Caco-2 (cell line): ENCODE results near the gene SUCLG1. TPM values are rescaled to one million over a fixed set of nuclear protein-coding genes. Genes with fewer than 3 reads are reported as not detected.

Source experiments
- BruUV-seq: library from RNA; stranded (reverse); fragments of 400-500 nt; replicated peaks from 2 replicates; lab custom pipeline; 2021; lab: Mats Ljungman, UMichigan
- CTCF ChIA-PET: fragments of 300-600 bp; sonication (Branson Sonifier 250); formaldehyde crosslinking; loops from one replicate; lab custom pipeline; 2022; ENCODE audit warnings: antibody characterized with exemption; lab: Charles Lee
- POLR2A ChIA-PET: fragments of 300-600 bp; sonication (Branson Sonifier 250); formaldehyde crosslinking; loops from one replicate; lab custom pipeline; 2022; ENCODE audit warnings: antibody characterized with exemption; lab: Charles Lee
- DNase-seq, 2 experiments: peaks; one replicate each; pipeline versions ENCODE4 v3.0.0 to v3.0.0-alpha.2; 2020 to 2022
- H3K27me3 ChIP-seq: replicated peaks from 2 replicates; pipeline ENCODE4 v1.6.0; 2011; ENCODE audit warnings: low read length; ENCODE audit not compliant: control insufficient read depth, insufficient read depth
- H3K36me3 ChIP-seq: 2 replicates; pipeline ENCODE4 v1.5.1; 2011; ENCODE audit warnings: low read length; ENCODE audit not compliant: control insufficient read depth, insufficient read depth
- H3K4me1 ChIP-seq: fragments of 250-450 bp; sonication (Bioruptor Pico); 2 replicates; pipeline ENCODE4 v1.5.1; 2020; ENCODE audit warnings: mild to moderate bottlenecking
- H3K4me3 ChIP-seq: 2 replicates; pipeline ENCODE4 v1.5.1; 2011; ENCODE audit warnings: low read depth, mild to moderate bottlenecking, control low read depth, low read length
- H3K9me3 ChIP-seq: fragments of 250-450 bp; sonication (Bioruptor Pico); 2 replicates; pipeline ENCODE4 v1.5.1; 2020; ENCODE audit warnings: mild to moderate bottlenecking, moderate library complexity
- H3K27ac Mint-ChIP-seq: one replicate; pipeline ENCODE4 v1.8.0; 2022; ENCODE audit warnings: mixed read lengths; ENCODE audit not compliant: unreplicated experiment
- H3K27me3 Mint-ChIP-seq: one replicate; pipeline ENCODE4 v1.8.0; 2022; ENCODE audit warnings: mixed read lengths; ENCODE audit not compliant: insufficient read depth, unreplicated experiment
- H3K36me3 Mint-ChIP-seq: one replicate; pipeline ENCODE4 v1.8.0; 2022; ENCODE audit warnings: mild to moderate bottlenecking, mixed read lengths; ENCODE audit not compliant: insufficient read depth, unreplicated experiment
- H3K4me1 Mint-ChIP-seq: one replicate; pipeline ENCODE4 v1.8.0; 2022; ENCODE audit warnings: low read depth, mixed read lengths; ENCODE audit not compliant: unreplicated experiment
- H3K4me3 Mint-ChIP-seq: one replicate; pipeline ENCODE4 v1.8.0; 2022; ENCODE audit warnings: mild to moderate bottlenecking, moderate library complexity, mixed read lengths; ENCODE audit not compliant: unreplicated experiment
- H3K9me3 Mint-ChIP-seq: one replicate; pipeline ENCODE4 v1.8.0; 2022; ENCODE audit warnings: mixed read lengths; ENCODE audit not compliant: unreplicated experiment
- CTCF ChIP-seq, 2 experiments: fragments of 200-600 bp in 1 of 2; IDR thresholded peaks; 1 replicate in 1 of 2; 2 replicates in 1 of 2; pipeline versions ENCODE4 v1.5.1 to v1.8.0; 2011 to 2022; ENCODE audit warnings: antibody characterized with exemption in 1 of 2, control low read depth in 1 of 2, inconsistent platforms in 1 of 2, low read depth in 1 of 2, low read length in 1 of 2, mild to moderate bottlenecking in 1 of 2, moderate library complexity in 1 of 2; ENCODE audit not compliant: insufficient read depth in 1 of 2, severe bottlenecking in 1 of 2, unreplicated experiment in 1 of 2
- intact Hi-C: fragments of 100-400 bp; cut with micrococcal nuclease; formaldehyde crosslinking; loops from one replicate; pipeline ENCODE4 v1.10.0; 2022; ENCODE audit not compliant: unreplicated experiment
- total RNA-seq: library from RNA; stranded (reverse); gene quantifications from 2 replicates; pipeline ENCODE4 v1.2.3, GENCODE V29; 2022

SUCLG1 gene
- total RNA-seq, 1 experiment from 2014 or later, result 155 TPM

- no peak overlapping the region for H3K27ac Mint-ChIP-seq
- H3K36me3 Mint-ChIP-seq, result peaks cover 36% of the 10 kb centered on the region
- H3K9me3 ChIP-seq, result no peaks in the 10 kb centered on the region
- peaks cover 3% of the 10 kb centered on the region; the same call in 1 of the 2 replicates for H3K36me3 ChIP-seq
- no peaks in the 10 kb centered on the region for H3K4me1 Mint-ChIP-seq
- H3K4me3 Mint-ChIP-seq, result no peak overlapping the region
- no peaks in the 10 kb centered on the region for H3K9me3 Mint-ChIP-seq
- H3K27me3 Mint-ChIP-seq, result no peaks in the 10 kb centered on the region
- no peak for DNase-seq
- POLR2A ChIA-PET, result no interaction called here
- CTCF ChIA-PET, result no interaction called here
- no peak overlapping the region for H3K4me3 ChIP-seq
- 0 out of 2 replicates have a peak, but pooled peaks cover 7% of the 10 kb centered on the region for H3K4me1 ChIP-seq
- TF ChIP-seq CTCF (IDR thresholded peaks at IDR 0.05; ENCODE audit: insufficient read depth in 1 of 2, low read depth in 1 of 2, low read length in 1 of 2, severe bottlenecking in 1 of 2, unreplicated experiment in 1 of 2), result no peak
- BruUV-seq, result no TSS peak
- no peaks in the 10 kb centered on the region for H3K27me3 ChIP-seq
- intact Hi-C loops, result no loop called here
Observed at GRCh38 chr2:84449055-84449454, 10.0 kb downstream of the SUCLG1 start.

- BruUV-seq, result no TSS peak
- no peaks in the 10 kb centered on the region for H3K9me3 Mint-ChIP-seq
- H3K27ac Mint-ChIP-seq, result no peak overlapping the region
- H3K9me3 ChIP-seq, result no peaks in the 10 kb centered on the region
- peaks cover 6% of the 10 kb centered on the region; the same call in 1 of the 2 replicates for H3K36me3 ChIP-seq
- H3K27me3 Mint-ChIP-seq, result no peaks in the 10 kb centered on the region
- no peak for TF ChIP-seq CTCF (IDR thresholded peaks at IDR 0.05; ENCODE audit: insufficient read depth in 1 of 2, low read depth in 1 of 2, low read length in 1 of 2, severe bottlenecking in 1 of 2, unreplicated experiment in 1 of 2)
- H3K4me3 Mint-ChIP-seq, result no peak overlapping the region
- intact Hi-C loops, result no loop called here
- DNase-seq, result no peak
- no peaks in the 10 kb centered on the region for H3K4me1 Mint-ChIP-seq
- ChIA-PET CTCF (no interaction called here), POLR2A (no interaction called here)
- H3K4me3 ChIP-seq, result no peak overlapping the region
- H3K36me3 Mint-ChIP-seq, result peaks cover 83% of the 10 kb centered on the region
- no peaks in the 10 kb centered on the region for H3K4me1 ChIP-seq
- H3K27me3 ChIP-seq, result no peaks in the 10 kb centered on the region
Observed at GRCh38 chr2:84443477-84443876, 15.6 kb downstream of the SUCLG1 start.

- H3K9me3 ChIP-seq, result no peaks in the 10 kb centered on the region
- Mint-ChIP-seq H3K27ac (no peak overlapping the region), H3K4me3 (no peak overlapping the region), H3K36me3 (peaks cover 85% of the 10 kb centered on the region), H3K27me3 (no peaks in the 10 kb centered on the region), H3K4me1 (no peaks in the 10 kb centered on the region), H3K9me3 (no peaks in the 10 kb centered on the region)
- no peaks in the 10 kb centered on the region for H3K4me1 ChIP-seq
- H3K36me3 ChIP-seq, result peaks cover 6% of the 10 kb centered on the region; the same call in 1 of the 2 replicates
- intact Hi-C loops, result no loop called here
- BruUV-seq, result no TSS peak
- H3K27me3 ChIP-seq, result no peaks in the 10 kb centered on the region
- H3K4me3 ChIP-seq, result no peak overlapping the region
- CTCF ChIA-PET, result no interaction called here
- no peak for DNase-seq
- POLR2A ChIA-PET, result no interaction called here
- TF ChIP-seq CTCF (IDR thresholded peaks at IDR 0.05; ENCODE audit: insufficient read depth in 1 of 2, low read depth in 1 of 2, low read length in 1 of 2, severe bottlenecking in 1 of 2, unreplicated experiment in 1 of 2), result no peak
Observed at GRCh38 chr2:84442888-84443287, 16.2 kb downstream of the SUCLG1 start.
